ENCODE measurements around the gene IFRD2.
"Not testable (repeated sequence)": the region's sequence is repeated elsewhere in the genome, so short reads cannot be mapped to it uniquely, and the experiment has no call there.

IFRD2 gene

DNA sequence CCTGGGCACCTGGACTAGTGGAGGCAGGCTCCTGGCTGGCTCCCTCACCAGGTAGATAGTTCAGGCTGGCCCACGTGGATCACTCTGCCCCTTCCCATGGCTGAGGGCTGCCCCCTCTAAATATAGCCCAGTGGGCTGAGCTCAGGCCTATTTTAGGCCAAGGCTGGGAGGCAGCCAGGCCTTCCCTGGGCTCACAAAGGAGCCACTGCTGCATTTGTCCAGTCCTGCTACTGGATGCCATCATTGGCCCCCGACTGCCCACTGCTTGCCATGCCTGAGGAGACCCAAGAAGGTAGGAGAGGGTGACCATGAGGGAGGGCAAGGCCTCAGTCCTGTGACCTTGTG, 13.4 kb downstream of the IFRD2 start, which contains the start of gene LSMEM2:
LSMEM2 (plus strand) TSS at position 208 of the 345 bp plus-strand sequence; CDS start at position 235, 27 bp downstream.
- no peak for DNase-seq

DNA sequence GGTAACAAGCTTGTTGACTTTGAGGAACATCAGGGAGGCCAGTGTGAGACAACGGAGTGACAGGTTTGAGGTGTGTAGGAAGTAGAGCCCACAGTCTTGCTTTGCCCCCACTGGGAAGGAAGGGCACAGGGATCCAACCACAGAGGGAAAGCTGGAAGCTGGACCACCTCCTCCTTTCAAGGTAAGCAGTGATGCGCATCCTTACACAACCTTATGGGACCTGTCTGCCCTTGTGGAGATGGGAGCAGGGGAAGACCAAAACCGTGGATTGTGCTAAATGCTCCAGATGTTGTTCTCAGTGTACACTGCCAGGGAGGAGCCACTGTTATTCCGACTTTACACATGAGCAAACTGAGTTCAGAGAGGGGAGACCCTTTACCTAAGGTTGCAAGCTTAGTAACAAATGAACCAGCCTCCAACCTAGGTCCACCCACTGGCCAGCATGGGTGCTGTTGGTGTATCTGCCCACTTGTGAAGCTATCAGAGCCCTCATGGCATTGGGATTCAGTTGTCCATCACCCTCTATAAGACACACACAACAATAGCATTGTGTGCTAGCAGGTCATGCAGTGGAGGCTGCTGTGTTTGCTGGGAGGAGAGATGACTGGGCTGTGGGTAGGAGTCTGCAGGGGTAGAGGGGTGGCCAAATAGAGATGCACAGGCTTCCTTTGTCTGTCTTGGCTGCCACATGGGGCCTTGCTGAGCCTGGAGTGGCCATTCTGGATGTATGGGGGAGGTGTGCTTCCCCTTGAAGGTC, 13.9 kb downstream of the IFRD2 start:
- DNase-seq, result no peak

DNA sequence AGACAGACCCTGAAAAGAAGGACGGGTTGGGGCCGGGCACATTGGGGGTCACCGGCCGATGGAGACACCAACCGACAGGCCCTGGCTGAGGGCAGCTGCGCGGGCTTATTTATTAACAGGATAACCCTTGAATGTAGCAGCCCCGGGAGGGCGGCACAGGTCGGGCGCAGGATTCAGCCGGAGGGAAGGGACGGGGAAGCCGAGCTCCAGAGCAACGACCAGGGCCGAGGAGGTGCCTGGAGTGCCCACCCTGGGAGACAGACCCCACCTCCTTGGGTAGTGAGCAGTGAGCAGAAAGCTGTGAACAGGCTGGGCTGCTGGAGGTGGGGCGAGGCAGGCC, 15.5 kb downstream of the IFRD2 start:
- DNase-seq, result no peak

DNA sequence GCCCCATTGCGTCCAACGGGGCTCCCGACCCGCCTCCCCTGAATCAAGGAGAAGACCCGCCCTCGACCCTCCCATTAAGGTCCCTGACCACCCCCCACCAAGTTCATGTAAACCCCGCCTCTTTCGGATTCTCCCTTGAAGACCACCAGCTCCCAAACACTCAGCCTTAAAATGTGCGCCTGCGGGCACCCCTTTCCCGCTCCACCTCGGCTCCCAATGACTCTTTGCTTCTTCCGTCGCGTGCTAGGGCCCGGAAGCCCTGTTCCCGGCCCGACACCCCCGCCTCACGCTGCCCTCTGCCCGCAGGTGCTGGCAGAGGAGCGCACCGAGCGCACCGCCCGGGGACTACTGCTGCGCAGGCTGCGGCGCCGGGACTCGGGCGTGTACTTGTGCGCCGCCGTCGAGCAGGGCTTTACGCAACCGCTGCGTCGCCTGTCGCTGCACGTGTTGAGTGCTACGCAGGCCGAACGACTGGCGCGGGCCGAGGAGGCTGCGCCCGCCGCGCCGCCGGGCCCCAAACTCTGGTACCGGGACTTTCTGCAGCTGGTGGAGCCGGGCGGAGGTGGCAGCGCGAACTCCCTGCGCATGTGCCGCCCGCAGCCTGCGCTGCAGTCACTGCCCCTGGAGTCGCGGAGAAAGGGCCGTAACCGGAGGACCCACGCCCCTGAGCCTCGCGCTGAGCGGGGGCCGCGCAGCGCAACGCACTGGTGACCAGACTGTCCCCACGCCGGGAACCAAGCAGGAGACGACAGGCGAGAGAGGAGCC, 16.1 kb downstream of the IFRD2 start:
- DNase-seq, result peak in 1 of 5 experiments; percentile 75

DNA sequence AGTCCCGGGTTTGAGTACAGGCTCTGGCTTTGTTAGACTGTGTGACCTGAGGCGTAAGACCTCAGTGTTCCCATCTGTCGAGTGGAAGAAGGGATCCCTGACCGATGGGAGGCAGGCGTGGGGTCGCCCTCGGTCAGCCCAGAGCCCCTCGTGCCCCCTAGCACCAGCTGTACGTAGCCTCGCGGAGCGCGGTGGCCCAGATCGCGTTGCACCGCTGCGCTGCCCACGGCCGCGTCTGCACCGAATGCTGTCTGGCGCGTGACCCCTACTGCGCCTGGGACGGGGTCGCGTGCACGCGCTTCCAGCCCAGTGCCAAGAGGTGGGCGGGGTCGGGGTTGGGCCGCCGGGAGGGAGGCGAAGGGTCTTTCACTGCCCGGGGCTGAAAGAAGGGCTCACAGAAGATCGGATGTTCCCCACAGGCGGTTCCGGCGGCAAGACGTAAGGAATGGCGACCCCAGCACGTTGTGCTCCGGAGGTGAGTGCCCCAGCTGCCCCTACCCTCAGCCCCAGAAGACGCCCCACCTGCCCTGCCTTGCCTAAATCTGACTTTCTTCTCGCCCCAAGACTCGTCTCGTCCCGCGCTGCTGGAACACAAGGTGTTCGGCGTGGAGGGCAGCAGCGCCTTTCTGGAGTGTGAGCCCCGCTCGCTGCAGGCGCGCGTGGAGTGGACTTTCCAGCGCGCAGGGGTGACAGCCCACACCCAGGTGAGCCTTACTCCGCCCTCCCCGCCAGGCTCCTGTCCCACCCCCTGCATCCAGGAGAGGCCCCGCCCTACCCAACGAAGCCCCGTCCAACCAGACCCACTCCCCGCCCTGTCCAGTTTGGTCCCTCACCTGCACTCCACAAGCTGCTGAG, 16.9 kb downstream of the IFRD2 start:
- DNase-seq, result no peak

DNA sequence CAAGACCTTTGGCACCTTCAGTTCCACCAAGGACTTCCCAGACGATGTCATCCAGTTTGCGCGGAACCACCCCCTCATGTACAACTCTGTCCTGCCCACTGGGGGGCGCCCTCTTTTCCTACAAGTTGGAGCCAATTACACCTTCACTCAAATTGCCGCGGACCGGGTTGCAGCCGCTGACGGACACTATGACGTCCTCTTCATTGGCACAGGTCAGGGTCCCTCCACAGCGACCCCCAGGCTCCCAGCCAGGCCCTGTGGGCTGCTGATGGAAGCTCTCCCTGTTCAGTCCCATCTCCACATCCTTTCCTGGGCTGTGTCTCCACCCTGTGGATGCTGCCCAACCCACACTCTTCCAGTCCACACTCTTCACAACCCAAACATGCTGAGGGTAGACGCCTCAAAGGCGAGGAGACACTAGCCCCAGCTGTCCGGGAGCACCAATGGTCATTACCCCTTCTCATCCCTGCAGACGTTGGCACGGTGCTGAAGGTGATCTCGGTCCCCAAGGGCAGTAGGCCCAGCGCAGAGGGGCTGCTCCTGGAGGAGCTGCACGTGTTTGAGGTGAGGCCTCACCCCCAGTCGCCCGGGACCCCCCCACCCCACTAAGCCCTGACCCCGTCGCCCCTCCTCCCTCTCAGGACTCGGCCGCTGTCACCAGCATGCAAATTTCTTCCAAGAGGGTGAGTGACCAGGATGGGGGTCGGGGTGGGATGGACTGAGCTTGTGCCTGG, 17.7 kb downstream of the IFRD2 start:
- DNase-seq, result peak; percentile 40 to 77 (median 61)

DNA sequence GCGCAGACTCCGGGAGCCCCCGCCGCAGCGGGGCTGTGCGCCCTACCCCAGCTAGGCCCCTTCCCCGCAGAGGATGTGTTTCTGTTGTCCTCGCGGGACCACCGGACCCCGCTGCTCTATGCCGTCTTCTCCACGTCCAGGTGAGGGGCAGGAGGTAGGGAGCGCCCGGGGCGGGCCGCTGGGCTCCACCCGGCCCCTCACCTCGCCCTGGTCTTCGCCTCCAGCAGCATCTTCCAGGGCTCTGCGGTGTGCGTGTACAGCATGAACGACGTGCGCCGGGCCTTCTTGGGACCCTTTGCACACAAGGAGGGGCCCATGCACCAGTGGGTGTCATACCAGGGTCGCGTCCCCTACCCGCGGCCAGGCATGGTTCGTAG, 18.6 kb downstream of the IFRD2 start:
- DNase-seq, result no peak

DNA sequence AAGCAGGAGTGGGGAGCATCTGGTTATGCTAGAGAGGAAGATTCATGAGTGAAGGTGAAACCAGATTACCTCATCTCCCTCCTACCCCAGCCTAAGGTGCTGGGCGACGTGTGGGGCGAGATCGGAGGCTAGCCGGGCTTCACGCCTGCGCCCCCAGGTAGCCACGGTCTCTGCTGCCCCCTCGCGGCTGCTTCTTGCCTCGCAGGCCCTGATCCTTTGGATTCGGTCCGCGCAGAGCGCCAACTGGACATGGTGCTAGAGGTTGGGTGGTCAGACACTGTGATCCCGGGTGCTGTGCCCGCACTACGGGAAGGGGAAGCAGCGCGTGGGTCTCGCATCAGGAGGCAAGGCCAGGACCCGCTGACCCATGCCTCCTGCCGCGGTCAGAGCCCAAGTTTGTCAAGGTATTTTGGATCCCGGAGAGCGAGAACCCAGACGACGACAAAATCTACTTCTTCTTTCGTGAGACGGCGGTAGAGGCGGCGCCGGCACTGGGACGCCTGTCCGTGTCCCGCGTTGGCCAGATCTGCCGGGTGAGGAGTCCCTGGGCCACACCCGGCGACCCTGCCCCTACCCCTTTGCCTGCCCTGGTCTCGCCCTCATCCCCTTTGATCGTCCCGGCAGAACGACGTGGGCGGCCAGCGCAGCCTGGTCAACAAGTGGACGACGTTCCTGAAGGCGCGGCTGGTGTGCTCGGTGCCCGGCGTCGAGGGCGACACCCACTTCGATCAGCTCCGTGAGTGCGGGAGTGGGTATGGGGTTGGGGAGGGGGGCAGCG, 19.1 kb downstream of the IFRD2 start:
- DNase-seq, result peak; percentile 68 to 87 (median 83)

DNA sequence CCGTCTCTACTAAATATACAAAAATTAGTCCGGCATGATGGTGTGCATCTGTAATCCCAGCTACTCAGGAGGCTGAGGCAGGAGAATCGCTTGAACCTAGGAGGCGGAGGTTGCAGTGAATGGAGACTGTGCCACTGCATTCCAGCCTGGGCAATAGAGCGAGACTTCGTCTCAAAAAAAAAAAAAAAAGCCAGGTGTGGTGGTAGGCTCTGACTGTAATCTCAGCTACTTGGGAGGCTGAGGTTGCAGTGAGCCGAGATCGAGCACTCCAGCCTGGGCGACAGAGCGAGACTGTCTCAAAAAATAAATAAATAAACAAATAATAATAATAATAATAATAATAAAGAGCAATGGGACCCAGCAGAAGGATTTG, 19.7 kb downstream of the IFRD2 start:
- not testable (repeated sequence) for DNase-seq

DNA sequence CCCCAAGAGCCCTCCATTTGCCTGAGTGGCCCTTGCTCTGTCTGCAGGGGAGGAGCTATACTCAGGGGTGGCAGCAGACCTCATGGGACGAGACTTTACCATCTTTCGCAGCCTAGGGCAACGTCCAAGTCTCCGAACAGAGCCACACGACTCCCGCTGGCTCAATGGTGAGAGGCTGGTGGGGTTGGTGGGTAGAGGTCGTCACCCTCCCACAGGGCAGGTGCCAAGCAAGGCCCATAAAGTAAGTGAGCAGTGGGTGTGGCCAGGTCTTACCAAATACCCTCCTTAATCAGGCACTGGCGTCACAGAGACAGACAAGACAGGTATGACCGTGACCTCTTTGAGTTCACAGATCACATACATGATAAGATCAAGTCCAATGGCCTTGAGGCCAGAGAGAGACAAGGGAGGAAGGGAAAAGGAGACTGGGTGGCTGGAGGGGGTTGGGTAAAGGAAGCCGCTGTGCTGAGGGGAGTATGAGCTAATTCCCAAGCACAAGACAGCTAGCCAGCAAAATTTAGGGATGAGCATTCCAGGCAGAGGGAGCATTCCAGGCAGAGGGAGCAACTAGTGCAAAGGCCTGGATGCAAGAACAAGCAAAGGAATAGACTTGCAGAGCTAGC, 20.8 kb downstream of the IFRD2 start:
- DNase-seq, result no peak

DNA sequence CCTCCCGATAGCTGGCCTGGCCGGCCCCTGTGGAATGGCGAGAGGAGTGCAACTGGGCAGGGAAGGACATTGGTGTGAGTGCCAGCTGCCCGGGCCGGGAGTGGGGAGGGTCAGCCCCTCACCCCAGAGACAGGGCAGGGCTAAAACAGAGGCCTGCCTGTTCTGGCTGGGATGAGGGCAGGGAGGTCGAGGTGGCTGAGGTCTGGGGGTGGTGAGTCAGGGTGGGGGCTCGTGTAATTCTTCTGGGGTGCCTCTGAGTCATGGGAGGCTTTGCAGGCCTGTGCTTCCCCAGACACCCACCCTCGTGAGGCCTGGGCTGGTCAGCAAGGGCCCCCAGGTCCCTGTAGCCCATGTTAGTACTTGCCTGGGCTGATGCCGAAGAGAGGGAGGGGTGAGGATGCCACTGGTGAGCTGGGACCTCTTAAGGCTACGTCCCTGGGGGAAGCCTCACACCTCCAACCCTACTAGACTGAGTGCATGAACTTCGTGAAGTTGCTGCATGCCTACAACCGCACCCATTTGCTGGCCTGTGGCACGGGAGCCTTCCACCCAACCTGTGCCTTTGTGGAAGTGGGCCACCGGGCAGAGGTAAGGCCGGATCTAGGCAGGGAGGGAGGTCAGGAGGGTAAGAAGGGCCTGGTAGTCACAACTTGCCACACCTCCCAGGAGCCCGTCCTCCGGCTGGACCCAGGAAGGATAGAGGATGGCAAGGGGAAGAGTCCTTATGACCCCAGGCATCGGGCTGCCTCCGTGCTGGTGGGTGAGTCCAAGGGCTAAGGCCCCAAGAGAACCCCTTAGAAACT, 21.6 kb downstream of the IFRD2 start:
- DNase-seq, result no peak

DNA sequence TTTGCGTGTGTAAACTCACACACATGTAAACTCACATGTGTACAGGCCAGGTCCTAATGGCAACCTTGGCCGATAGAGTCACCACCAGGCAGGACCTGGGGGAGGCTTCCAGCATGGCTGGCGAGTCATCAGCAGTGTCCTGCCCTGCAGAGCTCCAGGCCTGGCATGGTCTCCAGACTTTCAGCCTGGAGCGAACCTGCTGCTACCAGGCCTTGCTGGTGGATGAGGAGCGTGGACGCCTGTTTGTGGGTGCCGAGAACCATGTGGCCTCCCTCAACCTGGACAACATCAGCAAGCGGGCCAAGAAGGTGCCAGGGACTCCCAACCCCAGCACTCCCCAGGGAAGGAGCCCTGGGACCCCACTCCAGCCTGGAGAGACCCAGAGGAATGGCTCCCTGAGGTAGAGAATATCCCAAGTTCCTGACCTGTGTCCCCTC, 22.2 kb downstream of the IFRD2 start:
- no peak for DNase-seq

DNA sequence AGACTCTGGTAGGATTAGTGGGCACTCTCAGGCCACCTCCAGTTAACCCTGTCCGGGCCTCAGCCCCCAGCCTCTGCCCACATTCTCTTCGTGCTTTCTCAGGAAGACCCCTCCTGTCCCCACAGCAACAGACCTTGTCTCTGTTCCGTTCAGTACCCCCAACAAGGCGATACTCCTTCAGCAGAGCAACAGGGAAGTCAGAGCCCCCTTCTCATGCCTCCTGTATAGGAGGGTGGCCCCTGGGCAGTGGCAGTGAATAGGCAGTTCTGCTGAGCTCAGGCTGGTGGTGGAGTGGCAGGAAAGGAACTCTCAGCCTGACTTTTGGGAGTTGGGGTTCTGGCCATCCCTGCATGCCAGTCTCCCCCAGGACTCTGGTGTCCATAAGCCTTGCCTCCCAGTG, 22.8 kb downstream of the IFRD2 start:
- no peak for DNase-seq

DNA sequence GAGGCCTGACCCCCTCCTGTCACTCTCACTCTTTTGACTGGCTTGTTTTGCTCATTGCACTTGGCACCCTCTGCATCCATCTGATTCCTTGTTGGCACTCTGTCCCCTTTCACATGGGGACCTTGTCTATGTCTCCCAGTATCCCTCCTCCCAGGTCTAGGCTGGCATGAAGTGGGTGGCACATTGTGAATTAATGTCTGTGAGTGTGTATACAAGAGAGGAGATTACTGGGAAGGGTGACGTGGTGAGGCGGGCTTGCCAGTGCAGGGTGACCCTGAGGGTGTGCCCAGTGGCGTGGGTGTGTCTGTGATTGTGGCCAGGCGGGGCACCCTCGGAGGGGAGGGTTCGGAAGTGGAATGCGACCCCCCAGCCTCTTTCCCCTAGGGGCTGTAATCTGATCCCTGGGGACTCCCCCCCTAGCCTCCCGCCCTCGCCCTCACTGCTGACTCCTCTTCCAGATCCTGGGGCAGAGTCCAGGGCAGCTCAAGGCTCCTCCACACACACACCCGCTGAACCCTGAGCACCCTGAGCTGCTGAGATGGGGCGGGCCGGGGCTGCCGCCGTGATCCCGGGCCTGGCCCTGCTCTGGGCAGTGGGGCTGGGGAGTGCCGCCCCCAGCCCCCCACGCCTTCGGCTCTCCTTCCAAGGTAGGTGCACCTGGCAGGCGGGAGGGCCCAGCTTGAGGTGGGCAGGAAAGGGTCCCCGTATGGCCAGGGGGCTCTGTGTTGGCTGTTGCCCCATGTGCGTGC, 23.4 kb downstream of the IFRD2 start, which contains the start of gene SEMA3B:
SEMA3B (plus strand) TSS at position 445 of the 749 bp plus-strand sequence; CDS start at position 539, 94 bp downstream.
- DNase-seq, result no peak

DNA sequence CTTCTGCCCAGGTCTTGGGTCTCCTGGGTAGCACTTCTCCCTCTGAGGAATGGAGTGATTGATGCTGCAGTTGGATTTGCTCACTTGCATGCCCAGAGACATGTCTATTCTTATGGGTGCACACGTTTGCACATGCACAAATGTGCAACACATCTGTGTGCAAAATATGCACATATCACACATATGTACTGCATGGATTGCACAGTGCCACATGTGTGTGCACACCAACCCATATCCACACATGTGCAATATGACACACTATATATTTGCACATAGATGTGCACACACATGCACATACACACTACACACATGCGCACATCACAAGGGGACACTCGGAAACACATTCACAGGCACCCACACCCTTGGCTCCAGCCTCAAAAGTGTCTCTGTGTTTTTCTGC, 24.0 kb downstream of the IFRD2 start:
- DNase-seq, result no peak

DNA sequence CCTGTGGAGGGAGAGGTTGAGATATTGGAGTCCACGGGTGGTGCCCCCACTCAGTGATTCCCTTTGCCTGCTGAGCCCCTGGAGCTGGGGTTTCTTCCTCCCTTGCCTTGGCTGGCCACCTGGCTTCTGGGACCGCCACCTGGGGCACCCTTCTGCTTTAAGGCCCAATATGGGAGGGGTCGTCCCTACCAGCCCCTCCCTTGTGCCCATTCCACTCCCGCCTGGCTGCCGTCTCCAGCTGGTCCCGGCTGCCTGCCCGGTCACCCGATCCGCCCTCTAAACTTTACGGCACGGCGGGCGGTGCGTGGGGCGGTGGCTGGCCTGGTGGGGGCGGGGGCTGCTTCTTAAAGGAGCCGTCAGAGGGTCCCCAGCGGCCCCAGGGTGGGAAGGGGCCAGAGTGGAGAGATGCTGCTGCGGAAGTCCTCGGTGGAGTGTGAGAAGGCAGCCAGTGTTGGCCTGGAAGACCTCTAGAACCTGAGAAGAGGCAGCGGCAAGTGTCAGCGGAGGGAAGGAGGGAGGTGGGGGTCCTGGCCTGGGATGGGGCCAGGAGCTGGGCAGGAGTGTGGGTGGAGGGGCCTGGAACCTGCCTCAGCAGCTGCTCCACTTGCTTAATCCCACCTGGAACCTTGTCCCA, 24.8 kb downstream of the IFRD2 start:
- no peak for DNase-seq

DNA sequence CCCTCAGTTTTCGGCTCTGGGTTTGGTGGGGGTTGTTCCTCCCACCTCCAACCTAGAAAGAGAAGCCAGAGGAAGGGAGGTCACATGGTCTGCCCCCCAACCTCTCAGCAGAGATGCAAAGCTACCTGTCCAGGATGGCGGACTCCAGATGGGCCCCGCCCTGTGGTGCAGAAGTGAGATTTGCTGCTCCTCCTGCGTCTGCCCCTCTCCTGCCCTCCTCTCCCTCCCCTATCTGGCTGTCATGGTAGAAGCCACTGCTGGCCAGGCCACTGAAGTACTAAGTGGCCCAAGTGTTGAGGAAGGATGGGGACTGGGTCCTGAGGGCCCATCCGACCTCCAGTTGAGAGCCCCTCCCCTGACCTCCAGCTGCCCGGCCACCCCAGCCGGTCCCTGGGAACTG, 25.4 kb downstream of the IFRD2 start:
- DNase-seq, result no peak

DNA sequence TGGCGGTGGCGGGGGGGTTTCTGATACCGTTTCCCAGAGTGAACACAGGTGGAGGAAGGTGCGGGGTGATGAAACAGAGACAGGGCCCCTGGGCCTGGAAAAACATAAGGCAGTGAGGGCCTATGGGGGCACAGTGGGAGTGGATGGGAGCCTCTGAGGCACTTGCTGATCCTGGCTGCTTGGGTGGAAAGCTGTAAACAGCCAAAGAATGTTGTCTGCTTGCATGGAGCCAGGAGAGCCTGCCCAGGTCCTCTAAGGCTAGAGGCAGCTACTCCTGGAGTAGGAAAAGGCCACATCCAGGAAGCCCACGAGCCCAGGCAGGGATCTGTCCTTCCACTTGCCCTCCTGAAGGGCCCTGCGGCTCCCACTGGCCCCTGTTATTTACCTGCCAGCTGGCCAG, 26.2 kb downstream of the IFRD2 start:
- DNase-seq, result no peak

DNA sequence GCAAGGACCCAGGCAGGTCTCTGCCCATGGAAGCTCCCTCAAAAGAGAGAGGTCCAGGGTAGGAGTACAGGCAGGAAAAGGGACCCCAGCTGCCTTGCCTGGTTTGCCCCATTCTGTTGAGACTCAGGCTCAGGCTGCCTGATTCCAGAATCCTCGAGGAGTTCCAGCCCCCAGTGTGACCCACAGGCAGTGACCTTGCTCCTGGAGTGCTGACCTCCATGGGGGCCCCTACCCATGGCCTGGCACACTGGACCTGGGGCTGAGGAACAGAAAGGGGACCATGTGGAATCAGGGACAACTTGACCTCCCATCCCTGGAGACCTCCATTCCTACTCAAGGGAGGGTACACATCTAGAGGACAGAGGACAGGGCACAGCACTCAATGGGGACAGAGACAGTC, 26.7 kb downstream of the IFRD2 start:
- no peak for DNase-seq

Measured in T-helper 2 cell (primary cell).